ENCODE measurements around the gene MTMR3. TPM values are rescaled to one million over a fixed set of nuclear protein-coding genes. Genes with fewer than 3 reads are reported as not detected.

MTMR3 gene
- total RNA-seq, 3 donors from 2014 or later: 57.0 to 90.0 (median 67.2) TPM

- no peak for DNase-seq (ENCODE audit: low spot score in 2 of 2)
- Histone ChIP-seq H3K4me1 (peaks cover 3 to 12% of the 10 kb centered on the region in 2 donors), H3K9me3 (no peaks in the 10 kb centered on the region), H3K27me3 (no peaks in the 10 kb centered on the region), H3K27ac (peak overlapping the region; percentile 45 to 77), H3K36me3 (no peaks in the 10 kb centered on the region), H3K4me3 (no peak overlapping the region)
- no peak for TF ChIP-seq POLR2A (IDR thresholded peaks at IDR 0.05)
- no peak for TF ChIP-seq POLR2AphosphoS5 (IDR thresholded peaks at IDR 0.05)
- TF ChIP-seq CTCF (IDR thresholded peaks at IDR 0.05): no peak
- intact Hi-C loops (cut with DNase I; ENCODE audit: low total_unique reads): no loop called here
Observed at GRCh38 chr22:30027169-30027568, 144.2 kb downstream of the MTMR3 start.

- peaks cover 3 to 12% of the 10 kb centered on the region in 2 donors for H3K4me1 ChIP-seq
- no peaks in the 10 kb centered on the region for H3K9me3 ChIP-seq
- H3K4me3 ChIP-seq: no peak overlapping the region
- no peak for TF ChIP-seq CTCF (IDR thresholded peaks at IDR 0.05)
- TF ChIP-seq POLR2A (IDR thresholded peaks at IDR 0.05): no peak
- peak overlapping the region; percentile 70 to 87 for H3K27ac ChIP-seq
- H3K36me3 ChIP-seq: no peaks in the 10 kb centered on the region
- intact Hi-C loops (cut with DNase I; ENCODE audit: low total_unique reads): no loop called here
- no peaks in the 10 kb centered on the region for H3K27me3 ChIP-seq
- no peak for DNase-seq (ENCODE audit: low spot score in 2 of 2)
Observed at GRCh38 chr22:30027791-30028190, 144.8 kb downstream of the MTMR3 start.

DNA sequence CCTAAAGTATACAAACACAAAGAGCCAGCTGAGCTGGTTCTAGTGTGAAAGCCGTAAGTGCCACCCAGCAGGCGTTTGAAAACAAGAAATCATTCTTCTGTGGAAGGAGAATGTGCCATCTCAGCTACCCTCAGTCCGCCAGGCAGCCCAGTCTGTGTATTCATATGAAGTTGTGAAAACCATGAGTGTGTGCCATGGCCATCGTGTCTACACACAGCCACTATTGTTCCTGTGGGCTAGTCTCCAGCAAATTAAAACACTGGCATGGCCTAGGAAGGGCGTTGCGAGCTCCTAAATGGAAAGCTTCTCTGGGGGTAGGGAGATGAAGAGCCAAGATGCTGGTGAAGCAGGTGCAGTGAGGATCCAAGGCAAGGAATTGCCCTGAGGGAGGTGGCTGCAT is 145.8 kb downstream of the MTMR3 start:
- H3K9me3 ChIP-seq: no peaks in the 10 kb centered on the region
- peak in 1 of 2 donors; percentile 63 for DNase-seq (ENCODE audit: low spot score in 2 of 2)
- TF ChIP-seq CTCF (IDR thresholded peaks at IDR 0.05) (no peak), POLR2AphosphoS5 (IDR thresholded peaks at IDR 0.05) (peak in 2 of 3 donors; percentile 32 to 35)
- H3K27me3 ChIP-seq: no peaks in the 10 kb centered on the region
- no peaks in the 10 kb centered on the region for H3K36me3 ChIP-seq
- no peak overlapping the region for H3K4me3 ChIP-seq
- H3K27ac ChIP-seq: peak overlapping the region; percentile 70 to 87
- intact Hi-C loops (cut with DNase I; ENCODE audit: low total_unique reads): no loop called here
- peaks cover 3 to 12% of the 10 kb centered on the region in 2 donors for H3K4me1 ChIP-seq

GRCh38 chr22:30029512-30029911 is 146.5 kb downstream of the MTMR3 start:
- no peak for TF ChIP-seq POLR2A (IDR thresholded peaks at IDR 0.05)
- TF ChIP-seq POLR2AphosphoS5 (IDR thresholded peaks at IDR 0.05): no peak
- TF ChIP-seq CTCF (IDR thresholded peaks at IDR 0.05): no peak
- no peak overlapping the region for H3K4me3 ChIP-seq
- H3K9me3 ChIP-seq: no peaks in the 10 kb centered on the region
- no peaks in the 10 kb centered on the region for H3K27me3 ChIP-seq
- DNase-seq (ENCODE audit: low spot score in 2 of 2): no peak
- H3K36me3 ChIP-seq: no peaks in the 10 kb centered on the region
- peaks cover 3 to 12% of the 10 kb centered on the region in 2 donors for H3K4me1 ChIP-seq
- intact Hi-C loops (cut with DNase I; ENCODE audit: low total_unique reads): no loop called here
- peak overlapping the region; percentile 70 to 87 for H3K27ac ChIP-seq

DNA sequence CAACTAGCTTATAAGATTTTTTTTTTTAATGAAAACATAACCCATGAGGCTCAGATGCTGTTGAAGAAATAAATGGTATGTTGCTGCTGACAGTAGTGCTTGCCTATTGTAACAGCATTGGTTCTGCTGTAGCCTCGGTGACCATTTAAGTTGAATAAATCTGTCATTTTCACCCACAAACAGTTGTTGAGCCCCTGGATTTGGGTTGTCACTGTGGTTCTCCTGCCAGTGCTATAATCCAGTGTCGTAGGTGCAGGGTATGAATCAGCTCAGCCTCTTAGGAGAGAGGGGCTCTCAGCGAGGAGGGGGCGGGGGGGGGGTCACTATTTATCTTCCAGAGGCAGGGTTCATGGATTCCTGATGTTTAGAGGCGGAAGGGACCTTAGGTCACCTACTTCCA is 147.4 kb downstream of the MTMR3 start:
- no peaks in the 10 kb centered on the region for H3K9me3 ChIP-seq
- intact Hi-C loops (cut with DNase I; ENCODE audit: low total_unique reads): no loop called here
- no peaks in the 10 kb centered on the region for H3K36me3 ChIP-seq
- DNase-seq (ENCODE audit: low spot score in 2 of 2): no peak
- no peak for TF ChIP-seq CTCF (IDR thresholded peaks at IDR 0.05)
- TF ChIP-seq POLR2AphosphoS5 (IDR thresholded peaks at IDR 0.05): no peak
- no peak for TF ChIP-seq POLR2A (IDR thresholded peaks at IDR 0.05)
- H3K27ac ChIP-seq: peak overlapping the region; percentile 66 to 87
- no peak overlapping the region for H3K4me3 ChIP-seq
- no peaks in the 10 kb centered on the region for H3K27me3 ChIP-seq
- H3K4me1 ChIP-seq: peaks cover 0 to 12% of the 10 kb centered on the region in 2 donors

All from breast epithelium (tissue), 4 donors.